Adrenal gland (tissue), 12 donors: ENCODE measurements around the gene RNF40. TPM values are rescaled to one million over a fixed set of nuclear protein-coding genes. Genes with fewer than 3 reads are reported as not detected.
A peak's percentile ranks its signal among the peaks of the same experiment; 100 is the strongest.

ENCODE experiments used
- DNase-seq, 7 donors: peaks; one replicate each; pipeline ENCODE4 v3.0.0-alpha.2; 2019 to 2020
- H3K27ac ChIP-seq, 5 donors: fragments of 200-600 bp; sonication (generic) in 4 of 5; 1 replicate in 3 of 5; 2 replicates in 2 of 5; pipeline versions ENCODE4 v1.5.1 to v1.8.0; 2016 to 2020; ENCODE audit warnings: mild to moderate bottlenecking in 1 of 5
- H3K27me3 ChIP-seq: fragments of 200-600 bp; 2 replicates; pipeline ENCODE4 v1.8.0; 2021
- H3K36me3 ChIP-seq, 2 donors: fragments of 200-600 bp; replicated peaks in 1 of 2; 1 replicate in 1 of 2; 2 replicates in 1 of 2; pipeline versions ENCODE4 v1.5.1 to v1.8.0; 2018 to 2022
- H3K4me1 ChIP-seq, 2 donors: fragments of 200-600 bp; replicated peaks in 1 of 2; 1 replicate in 1 of 2; 2 replicates in 1 of 2; pipeline versions ENCODE4 v1.5.1 to v1.8.0; 2018 to 2021
- H3K4me3 ChIP-seq, 4 donors: fragments of 200-600 bp; sonication (generic) in 3 of 4; one replicate each; pipeline ENCODE4 v1.5.1; 2016 to 2018
- H3K9me3 ChIP-seq, 3 donors: fragments of 200-600 bp; sonication (generic) in 1 of 3; replicated peaks in 1 of 3; 1 replicate in 2 of 3; 2 replicates in 1 of 3; pipeline versions ENCODE4 v1.5.1 to v1.8.0; 2016 to 2021
- CTCF ChIP-seq, 6 experiments: fragments of 450-650 bp in 4 of 6; fragments of 200-600 bp in 2 of 6; sonication (generic) in 1 of 6; IDR thresholded peaks; 1 replicate in 5 of 6; 2 replicates in 1 of 6; pipeline versions ENCODE4 v1.5.1 to v1.8.0; 2016 to 2021; ENCODE audit warnings: antibody characterized with exemption in 6 of 6, mild to moderate bottlenecking in 2 of 6, moderate library complexity in 1 of 6
- POLR2A ChIP-seq, 2 donors: fragments of 450-650 bp; IDR thresholded peaks; one replicate each; pipeline ENCODE4 v1.6.1; 2017; ENCODE audit warnings: antibody characterized with exemption in 2 of 2, mild to moderate bottlenecking in 2 of 2, moderate library complexity in 1 of 2
- WGBS, 4 donors: extraction: QIAGEN DNeasy Blood & Tissue Kit in 2 of 4; methylation state at CpG; one replicate each; pipeline versions ENCODE4 v1.1.5 to v1.1.7; 2013 to 2017; 5-methylcytosine and 5-hydroxymethylcytosine counted together
- intact Hi-C, 2 donors: fragments of 100-400 bp; cut with DNase I; formaldehyde crosslinking; loops; one replicate each; pipeline versions ENCODE4 v1.14.1 to v1.15.0; 2022 to 2023
- polyA plus RNA-seq, 3 donors: library from polyadenylated mRNA; stranded (reverse); fragments of 200-250 nt in 2 of 3; fragments of 350-450 nt in 1 of 3; fragmentation: Illumina TruSeq in 1 of 3; extraction: RNeasy Lipid Tissue Mini Kit (QIAGEN cat#74804) in 1 of 3; gene quantifications; one replicate each; pipeline ENCODE4 v1.2.3, GENCODE V29; 2013 to 2014
- total RNA-seq, 9 donors: library from RNA; depleted of rRNA in 4 of 9; stranded (reverse); fragments of >200 nt in 4 of 9; fragments of 120-200 nt in 1 of 9; fragmentation: NEBNext Ultra II Directional in 1 of 9; extraction: Animal tissue kit (Norgen Biotek cat#: 25700) in 1 of 9; gene quantifications; one replicate each; pipeline versions ENCODE4 v1.1.0 to v1.2.4, GENCODE V29; 2013 to 2023
- donor health status: healthy with polysubstance abuse.
- donor health status: Bipolar disorder and iron deficiency.
- donor health status: DM: yes; HTN: yes; CAD: no.
- donor health status: DM: no; HTN: no; CAD: no.
- donor health status: DM: no; HTN: no; CAD: no.
- donor health status: DM: yes; HTN: yes; CAD: no.

RNF40 gene
- total and polyA plus RNA-seq, 12 donors: 86.9 to 164 (median 114) TPM

- DNase-seq: no peak
- intact Hi-C loops: no loop called here
- Histone ChIP-seq H3K4me1 (peaks cover 22 to 31% of the 10 kb centered on the region in 2 donors), H3K27me3 (no peaks in the 10 kb centered on the region), H3K9me3 (no peaks in the 10 kb centered on the region), H3K27ac (no peak overlapping the region), H3K4me3 (no peak overlapping the region), H3K36me3 (peaks cover 0 to 31% of the 10 kb centered on the region in 2 donors)
- WGBS, 4 donors: 85 to 96% (median 91%) methylated on average over 4 to 7 of the region's 7 CpGs
- TF ChIP-seq CTCF (IDR thresholded peaks at IDR 0.05): no peak
- no peak for TF ChIP-seq POLR2A (IDR thresholded peaks at IDR 0.05)
Measured at GRCh38 chr16:30760001-30760559, 2.0 kb upstream of the RNF40 start.

- no peaks in the 10 kb centered on the region for H3K27me3 ChIP-seq
- 26 to 57% (median 29%) methylated on average over 13 to 26 of the region's 26 CpGs for WGBS, 4 donors
Measured at GRCh38 chr16:30760577-30761426, 1.3 kb upstream of the RNF40 start.

GRCh38 chr16:30761427-30761927 is 645 bp upstream of the RNF40 start:
- H3K4me3 ChIP-seq: peak overlapping the region in 3 of 4 donors; percentile 75 to 91 (median 84)
- TF ChIP-seq CTCF (IDR thresholded peaks at IDR 0.05) (no peak), POLR2A (IDR thresholded peaks at IDR 0.05) (peak in 1 of 2 donors; percentile 32)
- no peaks in the 10 kb centered on the region for H3K27me3 ChIP-seq
- peak in 2 of 7 donors; percentile 40 to 70 for DNase-seq
- peaks cover 22 to 31% of the 10 kb centered on the region in 2 donors for H3K4me1 ChIP-seq
- WGBS, 4 donors: 0 to 1% (median 0%) methylated on average over 26 to 64 of the region's 64 CpGs
- intact Hi-C loops: no loop called here
- peak overlapping the region in 4 of 5 donors; percentile 24 to 78 (median 54) for H3K27ac ChIP-seq
- peaks cover 0 to 34% of the 10 kb centered on the region in 2 donors for H3K36me3 ChIP-seq
- no peaks in the 10 kb centered on the region for H3K9me3 ChIP-seq

More at GRCh38 chr16:30760577-30761426, 1.3 kb upstream of the RNF40 start:
- no peaks in the 10 kb centered on the region for H3K9me3 ChIP-seq
- intact Hi-C loops: no loop called here
- no peak for TF ChIP-seq CTCF (IDR thresholded peaks at IDR 0.05)
- TF ChIP-seq POLR2A (IDR thresholded peaks at IDR 0.05): no peak
- peak overlapping the region in 3 of 4 donors; percentile 75 to 91 (median 84) for H3K4me3 ChIP-seq
- H3K36me3 ChIP-seq: peaks cover 0 to 33% of the 10 kb centered on the region in 2 donors
- H3K4me1 ChIP-seq: peaks cover 22 to 31% of the 10 kb centered on the region in 2 donors
- H3K27ac ChIP-seq: peak overlapping the region in 4 of 5 donors; percentile 24 to 78 (median 54)
- DNase-seq: peak in 1 of 7 donors; percentile 51
